ENCODE measurements around the gene HAUS7. TPM values are rescaled to one million over a fixed set of nuclear protein-coding genes. Genes with fewer than 3 reads are reported as not detected.

HAUS7 gene
- total and polyA plus RNA-seq, 7 donors, result 8.3 to 18.5 (median 13.1) TPM

DNA sequence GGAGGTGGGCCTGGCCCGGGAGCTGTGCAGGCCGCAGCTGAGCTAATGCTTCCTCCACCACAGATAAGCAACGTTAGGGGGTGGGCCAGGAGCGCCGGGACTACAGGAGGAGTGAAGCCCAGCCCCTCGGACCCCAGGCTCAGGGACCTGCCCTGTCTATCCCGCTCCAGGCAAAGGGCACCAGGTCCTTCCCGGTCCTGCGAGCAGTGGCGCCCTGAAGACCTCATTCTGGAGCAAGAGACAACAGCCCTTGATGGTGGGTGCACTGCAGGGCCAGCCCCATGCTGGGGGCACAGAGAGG is 23.8 kb downstream of the HAUS7 start:
- Histone ChIP-seq H3K36me3 (ENCODE audit: insufficient read depth in 1 of 2, low read depth in 1 of 2) (no peaks in the 10 kb centered on the region), H3K27me3 (ENCODE audit: insufficient read depth in 3 of 3, low read length in 2 of 3) (peaks cover 0 to 3% (median 0%) of the 10 kb centered on the region in 3 donors), H3K4me3 (no peak overlapping the region), H3K27ac (no peak overlapping the region), H3K9me3 (no peaks in the 10 kb centered on the region), H3K4me1 (no peaks in the 10 kb centered on the region)
- WGBS, 3 donors, result 76 to 84% (median 83%) methylated on average over 5 to 10 of the region's 10 CpGs
- TF ChIP-seq, protein P1, sequence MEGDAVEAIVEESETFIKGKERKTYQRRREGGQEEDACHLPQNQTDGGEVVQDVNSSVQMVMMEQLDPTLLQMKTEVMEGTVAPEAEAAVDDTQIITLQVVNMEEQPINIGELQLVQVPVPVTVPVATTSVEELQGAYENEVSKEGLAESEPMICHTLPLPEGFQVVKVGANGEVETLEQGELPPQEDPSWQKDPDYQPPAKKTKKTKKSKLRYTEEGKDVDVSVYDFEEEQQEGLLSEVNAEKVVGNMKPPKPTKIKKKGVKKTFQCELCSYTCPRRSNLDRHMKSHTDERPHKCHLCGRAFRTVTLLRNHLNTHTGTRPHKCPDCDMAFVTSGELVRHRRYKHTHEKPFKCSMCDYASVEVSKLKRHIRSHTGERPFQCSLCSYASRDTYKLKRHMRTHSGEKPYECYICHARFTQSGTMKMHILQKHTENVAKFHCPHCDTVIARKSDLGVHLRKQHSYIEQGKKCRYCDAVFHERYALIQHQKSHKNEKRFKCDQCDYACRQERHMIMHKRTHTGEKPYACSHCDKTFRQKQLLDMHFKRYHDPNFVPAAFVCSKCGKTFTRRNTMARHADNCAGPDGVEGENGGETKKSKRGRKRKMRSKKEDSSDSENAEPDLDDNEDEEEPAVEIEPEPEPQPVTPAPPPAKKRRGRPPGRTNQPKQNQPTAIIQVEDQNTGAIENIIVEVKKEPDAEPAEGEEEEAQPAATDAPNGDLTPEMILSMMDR (IDR thresholded peaks at IDR 0.05), result no peak
- intact Hi-C loops (cut with DNase I), result no loop called here
- DNase-seq (no peak), ATAC-seq (no peak)

DNA sequence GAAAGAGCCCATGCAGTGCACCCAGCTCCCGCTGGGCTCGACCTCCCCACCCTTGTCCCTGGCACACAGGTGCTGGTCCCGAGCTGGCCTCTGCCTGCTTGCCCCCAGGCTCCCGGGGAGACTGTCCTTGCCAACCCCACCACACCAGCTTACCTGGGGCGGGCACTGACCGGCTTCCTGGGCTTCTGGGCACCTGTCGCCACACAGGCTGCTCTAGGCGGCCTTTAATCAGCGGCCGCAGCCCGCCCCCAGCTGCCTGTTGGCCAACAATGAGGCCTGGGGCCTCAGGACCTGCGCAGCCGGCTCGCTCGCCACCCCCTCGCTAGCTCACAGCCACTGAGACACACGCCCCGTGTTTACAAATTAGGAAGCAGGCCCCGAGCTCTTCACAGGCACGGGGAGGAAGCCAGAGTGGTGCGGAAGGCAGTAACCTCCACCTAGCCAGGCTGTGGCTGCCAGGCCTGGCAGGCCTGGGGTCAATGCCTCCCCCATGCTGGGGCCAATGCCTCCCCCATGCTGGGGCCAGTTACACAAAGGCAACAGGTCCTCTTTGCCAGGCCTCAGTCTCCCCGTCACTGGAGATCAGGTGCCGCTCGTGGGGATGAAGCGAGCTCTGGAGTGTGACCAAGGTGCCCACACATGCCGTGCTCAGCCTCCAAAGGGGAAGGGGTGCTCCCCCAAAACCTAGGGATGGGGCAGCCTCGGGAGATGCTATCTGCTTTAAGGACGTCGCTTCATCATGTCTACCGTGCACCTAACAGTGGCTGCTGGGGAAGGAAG is 24.3 kb downstream of the HAUS7 start, which contains the start of gene TREX2:
TREX2 (minus strand) TSS at position 201 of the 780 bp plus-strand sequence. CDS start 626 bp downstream, outside the sequence.
- DNase-seq (no peak), ATAC-seq (no peak)
- Histone ChIP-seq H3K36me3 (ENCODE audit: insufficient read depth in 1 of 2, low read depth in 1 of 2) (no peaks in the 10 kb centered on the region), H3K4me1 (no peaks in the 10 kb centered on the region), H3K27ac (no peak within 1 kb of the TSS), H3K4me3 (no peak within 1 kb of the TSS), H3K27me3 (ENCODE audit: insufficient read depth in 3 of 3, low read length in 2 of 3) (peaks cover 0 to 3% (median 0%) of the 10 kb centered on the region in 3 donors), H3K9me3 (no peaks in the 10 kb centered on the region)
- intact Hi-C loops (cut with DNase I), result no loop called here
- TF ChIP-seq, protein P1 (IDR thresholded peaks at IDR 0.05), result no peak
- 84 to 88% (median 87%) methylated on average over 27 to 30 of the region's 30 CpGs for WGBS, 3 donors

DNA sequence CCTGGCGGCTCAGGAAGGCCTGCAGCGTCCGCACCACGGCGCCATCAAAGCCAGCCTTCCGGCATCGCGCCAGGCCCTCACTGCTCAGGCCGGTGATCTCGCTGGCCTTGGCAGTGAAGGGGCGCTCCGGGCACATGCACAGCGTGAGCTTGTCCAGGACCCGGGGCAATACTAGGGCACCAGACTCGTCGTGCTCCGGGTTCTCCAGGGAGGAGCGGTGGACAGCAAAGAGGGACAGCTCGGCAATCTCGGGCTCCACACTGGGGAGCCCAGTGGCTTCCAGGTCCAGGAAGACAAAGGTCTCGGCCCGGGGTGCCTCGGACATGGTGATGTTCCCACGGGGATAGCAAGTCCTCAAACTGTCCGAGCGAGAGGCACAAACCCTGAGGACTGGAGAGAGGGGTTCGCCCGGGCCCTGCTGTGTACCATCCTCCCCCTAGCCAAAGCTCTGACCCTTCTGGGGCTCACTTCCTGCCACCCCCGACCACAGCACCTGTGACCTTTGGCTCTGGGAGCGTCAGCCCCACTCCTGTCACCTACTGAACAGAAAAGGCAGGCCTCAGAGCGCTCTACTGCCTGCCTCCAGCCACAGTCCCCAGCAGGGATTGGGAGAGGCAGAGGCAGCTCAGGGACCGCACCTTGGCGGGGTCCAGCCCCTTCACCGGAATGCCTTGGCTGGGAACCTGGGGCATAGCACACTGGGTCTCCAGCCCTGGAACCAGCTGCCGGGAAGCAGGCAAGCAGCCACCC is 25.1 kb downstream of the HAUS7 start:
- ATAC-seq (no peak), DNase-seq (no peak)
- intact Hi-C loops (cut with DNase I), result no loop called here
- H3K4me1 ChIP-seq, result no peaks in the 10 kb centered on the region
- no peaks in the 10 kb centered on the region for H3K36me3 ChIP-seq (ENCODE audit: insufficient read depth in 1 of 2, low read depth in 1 of 2)
- H3K4me3 ChIP-seq, result no peak overlapping the region
- no peak overlapping the region for H3K27ac ChIP-seq
- no peaks in the 10 kb centered on the region for H3K9me3 ChIP-seq
- TF ChIP-seq, protein P1 (IDR thresholded peaks at IDR 0.05), result no peak
- peaks cover 0 to 6% (median 0%) of the 10 kb centered on the region in 3 donors for H3K27me3 ChIP-seq (ENCODE audit: insufficient read depth in 3 of 3, low read length in 2 of 3)
- 83% methylated on average over 18 to 35 of the region's 35 CpGs for WGBS, 3 donors

DNA sequence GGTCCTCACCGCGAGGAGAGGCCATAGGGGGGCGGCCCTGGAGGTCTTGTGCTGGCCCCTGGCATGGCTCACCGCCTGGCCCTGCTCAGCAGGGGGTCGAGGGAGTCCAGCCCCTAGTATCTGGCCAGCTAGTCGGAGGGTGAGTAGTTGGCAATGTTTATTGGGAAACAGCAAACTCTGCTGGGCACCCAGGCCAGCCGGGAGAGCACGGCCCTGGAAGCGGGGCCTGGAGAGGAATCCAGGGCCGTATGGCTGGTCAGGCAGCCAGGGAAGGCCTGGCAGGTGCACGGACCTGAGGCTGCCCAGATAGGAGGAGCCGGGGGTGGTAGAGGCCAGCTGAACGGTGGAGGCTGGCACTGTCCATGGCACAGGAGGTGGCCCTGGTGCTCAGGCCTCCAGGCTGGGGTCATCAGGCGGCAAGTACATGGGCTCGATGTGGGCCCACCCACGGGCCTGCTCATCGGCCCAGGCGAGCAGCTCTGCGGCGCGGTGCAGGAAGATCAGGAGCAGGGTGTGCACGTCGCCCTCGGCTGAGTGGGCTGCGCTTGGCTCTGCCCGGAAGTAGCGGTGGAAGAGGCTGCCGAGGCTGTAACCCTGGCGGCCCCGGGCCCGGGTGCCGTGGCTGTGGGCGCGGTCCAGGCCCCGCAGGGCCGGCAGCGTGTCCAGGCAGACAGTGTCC is 25.9 kb downstream of the HAUS7 start:
- intact Hi-C loops (cut with DNase I), result no loop called here
- no peak overlapping the region for H3K4me3 ChIP-seq
- no peaks in the 10 kb centered on the region for H3K4me1 ChIP-seq
- no peak overlapping the region for H3K27ac ChIP-seq
- DNase-seq, result no peak
- ATAC-seq, result peak in 1 of 4 donors; percentile 14
- TF ChIP-seq, protein P1 (IDR thresholded peaks at IDR 0.05), result no peak
- 78 to 80% (median 79%) methylated on average over 15 to 37 of the region's 37 CpGs for WGBS, 3 donors
- H3K27me3 ChIP-seq (ENCODE audit: insufficient read depth in 3 of 3, low read length in 2 of 3), result peaks cover 0 to 6% (median 0%) of the 10 kb centered on the region in 3 donors
- H3K36me3 ChIP-seq (ENCODE audit: insufficient read depth in 1 of 2, low read depth in 1 of 2), result no peaks in the 10 kb centered on the region
- H3K9me3 ChIP-seq, result no peaks in the 10 kb centered on the region
